IMR-90 (cell line): ENCODE results near the gene ADAMTSL5. TPM values are rescaled to one million over a fixed set of nuclear protein-coding genes. Genes with fewer than 3 reads are reported as not detected.

Source experiments
- FOS ChIP-seq: fragments of 150-350 bp; IDR thresholded peaks from 2 replicates; pipeline ENCODE4 v1.6.1; 2016; ENCODE audit warnings: low read depth, low read length
- polyA plus RNA-seq, 3 experiments: library from polyadenylated mRNA; depleted of rRNA; stranded (reverse); fragments of >200 nt; gene quantifications; 2 replicates each; pipeline ENCODE4 v1.2.3, GENCODE V29; 2012; ENCODE audit warnings: low replicate concordance in 1 of 3
- total RNA-seq: library from RNA; depleted of rRNA; stranded (reverse); fragments of >200 nt; gene quantifications from 2 replicates; pipeline ENCODE4 v1.2.3, GENCODE V29; 2012
- TF ChIP-seq, protein P1 (sequence below): conservative IDR thresholded peaks from 2 replicates; pipeline ENCODE4 v1.5.1; 2012; ENCODE audit warnings: mild to moderate bottlenecking, low read depth, low read length, improper control_type of control experiment
- TF ChIP-seq, protein P2 (sequence below): fragments of 150-350 bp; IDR thresholded peaks from 2 replicates; pipeline ENCODE4 v1.6.1; 2017; ENCODE audit warnings: mild to moderate bottlenecking, antibody characterized with exemption, low read length, low read depth

Gene ADAMTSL5
- total and polyA plus RNA-seq, 2 of the 4 experiments (the other 2 are of a cell fraction) = 0.90 to 10.8 TPM

DNA sequence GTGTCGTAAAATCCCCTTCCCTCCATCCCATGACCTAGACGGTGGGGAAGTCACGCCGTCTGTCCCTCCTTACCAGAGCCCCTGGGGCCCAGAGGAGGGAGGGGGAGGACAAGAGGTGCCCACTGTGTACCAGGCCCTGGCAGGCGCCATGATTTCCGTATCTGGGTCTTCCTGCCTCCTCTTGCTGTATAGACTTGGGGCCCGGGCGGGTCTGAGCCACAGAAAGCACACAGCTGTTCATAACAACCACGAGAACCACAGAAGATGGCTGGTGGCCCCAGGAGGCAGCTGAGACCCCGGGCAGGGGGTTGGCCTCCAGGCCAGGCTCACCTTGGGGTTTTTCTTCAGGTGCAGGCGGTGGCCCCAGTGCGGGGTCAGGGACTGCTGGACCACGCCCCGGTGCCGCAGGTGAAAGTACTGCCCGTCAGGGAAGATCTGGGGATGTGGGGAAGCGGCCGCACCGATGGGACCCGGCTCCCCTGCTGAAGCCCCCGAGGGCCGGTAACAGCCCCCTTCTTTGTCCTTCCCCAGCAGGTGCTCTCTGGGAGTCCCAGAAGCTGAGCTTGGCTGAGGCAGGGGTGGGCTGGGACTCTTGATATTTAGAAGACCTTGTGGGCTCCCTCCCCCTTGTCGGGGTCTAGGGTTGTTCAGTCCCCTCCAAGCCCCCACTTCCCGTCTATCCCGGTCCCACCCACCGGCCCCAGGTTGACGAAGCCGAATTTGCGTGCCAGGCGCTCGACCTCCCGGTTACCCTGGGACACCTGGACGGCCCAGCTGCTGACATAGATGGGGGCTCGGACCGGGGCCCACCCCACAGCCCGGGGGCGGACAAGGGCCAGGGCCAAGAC is 23.1 kb downstream of the ADAMTSL5 start (continued):
- TF ChIP-seq, protein P1, sequence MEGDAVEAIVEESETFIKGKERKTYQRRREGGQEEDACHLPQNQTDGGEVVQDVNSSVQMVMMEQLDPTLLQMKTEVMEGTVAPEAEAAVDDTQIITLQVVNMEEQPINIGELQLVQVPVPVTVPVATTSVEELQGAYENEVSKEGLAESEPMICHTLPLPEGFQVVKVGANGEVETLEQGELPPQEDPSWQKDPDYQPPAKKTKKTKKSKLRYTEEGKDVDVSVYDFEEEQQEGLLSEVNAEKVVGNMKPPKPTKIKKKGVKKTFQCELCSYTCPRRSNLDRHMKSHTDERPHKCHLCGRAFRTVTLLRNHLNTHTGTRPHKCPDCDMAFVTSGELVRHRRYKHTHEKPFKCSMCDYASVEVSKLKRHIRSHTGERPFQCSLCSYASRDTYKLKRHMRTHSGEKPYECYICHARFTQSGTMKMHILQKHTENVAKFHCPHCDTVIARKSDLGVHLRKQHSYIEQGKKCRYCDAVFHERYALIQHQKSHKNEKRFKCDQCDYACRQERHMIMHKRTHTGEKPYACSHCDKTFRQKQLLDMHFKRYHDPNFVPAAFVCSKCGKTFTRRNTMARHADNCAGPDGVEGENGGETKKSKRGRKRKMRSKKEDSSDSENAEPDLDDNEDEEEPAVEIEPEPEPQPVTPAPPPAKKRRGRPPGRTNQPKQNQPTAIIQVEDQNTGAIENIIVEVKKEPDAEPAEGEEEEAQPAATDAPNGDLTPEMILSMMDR = no peak
- TF ChIP-seq, protein P2, sequence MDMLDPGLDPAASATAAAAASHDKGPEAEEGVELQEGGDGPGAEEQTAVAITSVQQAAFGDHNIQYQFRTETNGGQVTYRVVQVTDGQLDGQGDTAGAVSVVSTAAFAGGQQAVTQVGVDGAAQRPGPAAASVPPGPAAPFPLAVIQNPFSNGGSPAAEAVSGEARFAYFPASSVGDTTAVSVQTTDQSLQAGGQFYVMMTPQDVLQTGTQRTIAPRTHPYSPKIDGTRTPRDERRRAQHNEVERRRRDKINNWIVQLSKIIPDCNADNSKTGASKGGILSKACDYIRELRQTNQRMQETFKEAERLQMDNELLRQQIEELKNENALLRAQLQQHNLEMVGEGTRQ = no peak
- TF ChIP-seq FOS = no peak
